Choroid plexus epithelial cell (primary cell): ENCODE data around the gene TBK1.

Source experiments
- DNase-seq: peaks from one replicate; pipeline ENCODE4 v3.0.0-alpha.2; 2010; ENCODE audit warnings: low read depth
- H3K4me3 ChIP-seq: 2 replicates; pipeline ENCODE4 v1.5.1; 2011; ENCODE audit warnings: low read depth, mild to moderate bottlenecking, control low read depth, low read length, moderate library complexity
- CTCF ChIP-seq: conservative IDR thresholded peaks from 2 replicates; pipeline ENCODE4 v1.5.1; 2011; ENCODE audit warnings: low read depth, mild to moderate bottlenecking, control low read depth, inconsistent platforms, low read length, moderate library complexity

Gene TBK1

DNA sequence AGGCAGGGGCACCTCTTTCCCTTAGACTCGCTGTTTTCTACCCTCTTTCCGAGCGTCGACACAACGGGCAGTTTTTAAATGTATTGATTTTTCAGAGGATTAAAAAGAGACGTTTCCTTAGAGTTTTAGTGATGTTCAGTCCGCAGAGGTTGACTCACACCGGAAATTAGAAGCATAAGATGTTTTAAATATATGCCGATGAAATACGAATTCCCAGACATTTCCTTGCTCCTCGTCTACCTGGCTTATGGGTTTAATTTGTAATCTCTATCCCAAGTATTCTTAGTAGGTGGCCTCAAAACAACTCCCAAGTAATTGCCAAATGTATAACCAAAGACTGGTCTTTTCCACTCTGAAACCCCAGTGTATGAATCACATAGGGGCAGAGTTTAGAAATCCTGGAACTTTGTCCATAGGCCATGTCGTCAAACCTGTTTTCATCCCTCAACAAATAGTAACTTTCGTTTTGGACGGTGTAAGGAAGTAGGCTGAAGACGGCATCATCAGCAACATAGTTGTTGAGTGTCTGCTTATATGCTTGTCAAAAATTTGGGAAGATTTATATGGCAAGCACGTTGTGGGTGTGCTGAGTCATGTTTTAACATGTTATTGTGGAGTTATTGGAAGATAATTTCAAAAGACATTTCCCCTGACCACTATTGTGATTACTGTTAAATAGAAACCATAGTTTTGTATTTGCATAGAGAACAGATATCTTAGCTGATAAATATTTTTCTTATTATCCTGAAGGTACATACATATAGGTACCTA is 824 bp downstream of the TBK1 start:
- TF ChIP-seq CTCF: no peak
- peak overlapping the region; percentile 95 for H3K4me3 ChIP-seq
- DNase-seq: peak; percentile 89

DNA sequence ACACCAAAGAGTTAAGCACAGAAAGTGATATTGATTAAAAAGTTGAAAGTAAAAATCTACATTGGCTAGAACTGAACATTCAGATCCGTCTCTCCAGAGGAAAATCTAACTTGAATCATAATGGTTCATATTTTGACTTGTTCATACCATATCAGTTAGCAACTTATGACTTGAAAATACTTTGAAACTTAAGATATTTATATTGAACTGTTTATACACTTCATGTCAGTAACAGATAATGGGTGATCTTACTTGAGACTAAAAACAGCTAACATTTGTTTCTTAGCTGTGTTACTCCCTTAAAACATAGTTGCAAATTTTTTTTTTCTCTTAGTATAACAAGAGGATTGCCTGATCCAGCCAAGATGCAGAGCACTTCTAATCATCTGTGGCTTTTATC is 3.6 kb downstream of the TBK1 start:
- TF ChIP-seq CTCF: no peak
- DNase-seq: no peak
- no peak overlapping the region for H3K4me3 ChIP-seq

GRCh38 chr12:64456119-64456518 is 4.2 kb downstream of the TBK1 start:
- no peak for DNase-seq
- TF ChIP-seq CTCF: no peak
- H3K4me3 ChIP-seq: no peak overlapping the region

DNA sequence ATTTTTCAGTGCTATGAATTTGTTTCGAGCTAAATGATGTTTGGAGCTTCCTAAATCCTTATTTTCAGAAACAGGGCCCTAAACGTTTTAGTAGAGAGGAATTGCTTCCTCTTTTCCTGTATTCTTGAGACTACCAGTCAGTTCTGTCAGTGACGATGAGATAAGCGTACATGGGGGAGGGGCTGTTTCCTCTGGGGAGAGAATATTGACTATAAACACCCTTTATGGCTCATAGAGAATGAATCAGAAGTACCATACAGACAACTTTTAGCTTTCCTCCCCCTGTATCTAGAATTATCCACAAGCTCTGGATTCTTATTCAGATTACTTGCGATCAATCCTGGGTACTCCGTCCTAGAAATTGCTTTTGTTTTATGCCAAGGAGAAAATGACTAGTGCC is 5.1 kb downstream of the TBK1 start:
- no peak for TF ChIP-seq CTCF
- H3K4me3 ChIP-seq: no peak overlapping the region
- DNase-seq: peak; percentile 28

DNA sequence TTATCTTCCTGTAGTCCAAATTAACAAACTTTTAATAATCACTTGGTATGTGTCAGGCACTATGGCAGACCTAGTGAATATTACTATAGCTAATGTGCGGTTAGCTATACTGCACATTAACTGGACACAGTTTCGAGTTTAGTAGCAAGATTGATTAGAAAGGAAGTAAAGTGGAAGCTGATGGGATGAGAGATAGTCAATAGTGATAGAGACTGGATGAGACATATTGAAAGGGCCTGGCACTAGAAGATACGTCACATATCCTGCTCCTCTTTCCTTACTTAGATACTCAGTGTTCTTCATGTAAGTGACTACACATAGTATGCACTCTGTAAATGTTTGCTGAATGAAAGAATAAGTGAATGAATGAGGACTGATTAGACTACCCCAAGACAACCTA is 5.5 kb downstream of the TBK1 start:
- no peak for DNase-seq
- H3K4me3 ChIP-seq: no peak overlapping the region
- no peak for TF ChIP-seq CTCF

GRCh38 chr12:64457923-64458322 is 6.0 kb downstream of the TBK1 start:
- H3K4me3 ChIP-seq: no peak overlapping the region
- no peak for TF ChIP-seq CTCF
- DNase-seq: no peak

- H3K4me3 ChIP-seq: no peak overlapping the region
- TF ChIP-seq CTCF: no peak
- no peak for DNase-seq
Measured at GRCh38 chr12:64459394-64459891, 7.5 kb downstream of the TBK1 start.
